ENCODE measurements around the gene NOD1. TPM values are rescaled to one million over a fixed set of nuclear protein-coding genes. Genes with fewer than 3 reads are reported as not detected.
A peak's percentile ranks its signal among the peaks of the same experiment; 100 is the strongest.

NOD1 gene
- polyA plus RNA-seq, 3 donors: 2.8 to 15.0 (median 4.6) TPM

GRCh38 chr7:30462179-30462578 is 16.4 kb downstream of the NOD1 start:
- H3K9me3 ChIP-seq (replicated peaks in 1 of 2; ENCODE audit: control insufficient read depth in 1 of 2, insufficient read depth in 1 of 2, low read length in 2 of 2): no peaks in the 10 kb centered on the region
- H3K36me3 ChIP-seq (replicated peaks in 1 of 2; ENCODE audit: control insufficient read depth in 1 of 2, insufficient read depth in 2 of 2, low read length in 2 of 2): peaks cover 7 to 9% of the 10 kb centered on the region in 2 donors
- DNase-seq: peak in 2 of 3 donors; percentile 48 to 76
- peaks cover 74% of the 10 kb centered on the region for H3K4me1 Mint-ChIP-seq
- H3K27me3 Mint-ChIP-seq (ENCODE audit: low read depth in 3 of 3): peaks cover 0 to 2% (median 1%) of the 10 kb centered on the region in 3 donors
- intact Hi-C loops (cut with micrococcal nuclease): no loop called here
- H3K4me3 ChIP-seq (replicated peaks in 1 of 3; ENCODE audit: low read depth in 2 of 3, low read length in 3 of 3): no peak overlapping the region
- no peaks in the 10 kb centered on the region for H3K27me3 ChIP-seq (ENCODE audit: control insufficient read depth in 2 of 2, insufficient read depth in 2 of 2, low read length in 2 of 2)
- no peak overlapping the region for H3K4me2 ChIP-seq (replicated peaks; ENCODE audit: extremely low read depth, low read length, poor library complexity, severe bottlenecking)
- H3K27ac Mint-ChIP-seq: peak overlapping the region in 4 of 7 donors; percentile 12 to 85 (median 76)
- peak overlapping the region in 1 of 2 donors; percentile 36 for H3K27ac ChIP-seq (ENCODE audit: low read depth in 1 of 2, low read length in 2 of 2)
- H3K9me3 Mint-ChIP-seq: peaks cover 0 to 2% (median 0%) of the 10 kb centered on the region in 7 donors
- H3K9ac ChIP-seq (ENCODE audit: insufficient read depth, low read length, poor library complexity, severe bottlenecking): no peak overlapping the region
- peaks cover 44% of the 10 kb centered on the region for H3K79me2 ChIP-seq (ENCODE audit: insufficient read depth, low read length)
- H4K20me1 ChIP-seq (ENCODE audit: insufficient read depth, low read length): peaks cover 12% of the 10 kb centered on the region
- no peak overlapping the region for H2AFZ ChIP-seq (ENCODE audit: insufficient read depth, low read depth, low read length, poor library complexity, severe bottlenecking)
- TF ChIP-seq, protein P1, sequence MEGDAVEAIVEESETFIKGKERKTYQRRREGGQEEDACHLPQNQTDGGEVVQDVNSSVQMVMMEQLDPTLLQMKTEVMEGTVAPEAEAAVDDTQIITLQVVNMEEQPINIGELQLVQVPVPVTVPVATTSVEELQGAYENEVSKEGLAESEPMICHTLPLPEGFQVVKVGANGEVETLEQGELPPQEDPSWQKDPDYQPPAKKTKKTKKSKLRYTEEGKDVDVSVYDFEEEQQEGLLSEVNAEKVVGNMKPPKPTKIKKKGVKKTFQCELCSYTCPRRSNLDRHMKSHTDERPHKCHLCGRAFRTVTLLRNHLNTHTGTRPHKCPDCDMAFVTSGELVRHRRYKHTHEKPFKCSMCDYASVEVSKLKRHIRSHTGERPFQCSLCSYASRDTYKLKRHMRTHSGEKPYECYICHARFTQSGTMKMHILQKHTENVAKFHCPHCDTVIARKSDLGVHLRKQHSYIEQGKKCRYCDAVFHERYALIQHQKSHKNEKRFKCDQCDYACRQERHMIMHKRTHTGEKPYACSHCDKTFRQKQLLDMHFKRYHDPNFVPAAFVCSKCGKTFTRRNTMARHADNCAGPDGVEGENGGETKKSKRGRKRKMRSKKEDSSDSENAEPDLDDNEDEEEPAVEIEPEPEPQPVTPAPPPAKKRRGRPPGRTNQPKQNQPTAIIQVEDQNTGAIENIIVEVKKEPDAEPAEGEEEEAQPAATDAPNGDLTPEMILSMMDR (IDR thresholded peaks at IDR 0.05): no peak
- H3K36me3 Mint-ChIP-seq: peaks cover 15% of the 10 kb centered on the region in 2 donors
- no peak overlapping the region for H3K4me3 Mint-ChIP-seq
- H3K4me1 ChIP-seq (ENCODE audit: control insufficient read depth in 1 of 2, insufficient read depth in 2 of 2, low read length in 2 of 2): peaks cover 63 to 72% of the 10 kb centered on the region in 2 donors
- no CpG with 5 or more reads among the region's 1 CpG for WGBS (ENCODE audit: insufficient coverage)

- H3K9me3 Mint-ChIP-seq: peaks cover 0 to 2% (median 0%) of the 10 kb centered on the region in 7 donors
- H3K36me3 Mint-ChIP-seq: peaks cover 28 to 35% of the 10 kb centered on the region in 2 donors
- no peak for DNase-seq
- Histone ChIP-seq H3K4me3 (replicated peaks in 1 of 3; ENCODE audit: low read depth in 2 of 3, low read length in 3 of 3) (no peak overlapping the region), H3K27me3 (ENCODE audit: control insufficient read depth in 2 of 2, insufficient read depth in 2 of 2, low read length in 2 of 2) (no peaks in the 10 kb centered on the region), H3K4me1 (ENCODE audit: control insufficient read depth in 1 of 2, insufficient read depth in 2 of 2, low read length in 2 of 2) (peaks cover 51 to 57% of the 10 kb centered on the region in 2 donors), H2AFZ (ENCODE audit: insufficient read depth, low read depth, low read length, poor library complexity, severe bottlenecking) (no peak overlapping the region), H3K9ac (ENCODE audit: insufficient read depth, low read length, poor library complexity, severe bottlenecking) (no peak overlapping the region), H3K27ac (ENCODE audit: low read depth in 1 of 2, low read length in 2 of 2) (no peak overlapping the region), H4K20me1 (ENCODE audit: insufficient read depth, low read length) (peaks cover 5% of the 10 kb centered on the region), H3K4me2 (replicated peaks; ENCODE audit: extremely low read depth, low read length, poor library complexity, severe bottlenecking) (no peak overlapping the region), H3K36me3 (replicated peaks in 1 of 2; ENCODE audit: control insufficient read depth in 1 of 2, insufficient read depth in 2 of 2, low read length in 2 of 2) (peaks cover 26 to 28% of the 10 kb centered on the region in 2 donors), H3K79me2 (ENCODE audit: insufficient read depth, low read length) (peaks cover 25% of the 10 kb centered on the region), H3K9me3 (replicated peaks in 1 of 2; ENCODE audit: control insufficient read depth in 1 of 2, insufficient read depth in 1 of 2, low read length in 2 of 2) (no peaks in the 10 kb centered on the region)
- no peak overlapping the region for H3K4me3 Mint-ChIP-seq
- TF ChIP-seq, protein P1 (IDR thresholded peaks at IDR 0.05): no peak
- 93% methylated on average over 4 of the region's 4 CpGs for WGBS (ENCODE audit: insufficient coverage)
- peaks cover 56% of the 10 kb centered on the region for H3K4me1 Mint-ChIP-seq
- intact Hi-C loops (cut with micrococcal nuclease): no loop called here
- H3K27ac Mint-ChIP-seq: peak overlapping the region in 1 of 7 donors; percentile 43
- peaks cover 0 to 2% (median 1%) of the 10 kb centered on the region in 3 donors for H3K27me3 Mint-ChIP-seq (ENCODE audit: low read depth in 3 of 3)
These were observed 18.3 kb downstream of the NOD1 start for GRCh38 chr7:30460246-30460633.

All from CD14-positive monocyte (primary cell).